ENCODE measurements around the gene ARL2BP.

The ARL2BP gene

GRCh38 chr16:57234707-57235092, 10.4 kb upstream of the ARL2BP start:
- Histone ChIP-seq H3K27me3 (ENCODE audit: control insufficient read depth in 5 of 5, insufficient read depth in 4 of 5, low read length in 5 of 5) (no peaks in the 10 kb centered on the region), H3K9ac (ENCODE audit: low read length in 5 of 5) (no peak overlapping the region), H3K27ac (ENCODE audit: low read depth, low read length) (no peak overlapping the region), H3K9me3 (ENCODE audit: control insufficient read depth in 5 of 5, low read length in 5 of 5) (no peaks in the 10 kb centered on the region), H3K4me3 (ENCODE audit: low read depth in 1 of 5, low read length in 5 of 5) (no peak overlapping the region), H3K4me1 (ENCODE audit: control insufficient read depth in 5 of 5, insufficient read depth in 5 of 5, low read length in 5 of 5) (peaks cover 0 to 12% (median 8%) of the 10 kb centered on the region in 5 donors), H3K36me3 (ENCODE audit: control insufficient read depth in 5 of 5, insufficient read depth in 5 of 5, low read length in 5 of 5) (peaks cover 49 to 74% (median 53%) of the 10 kb centered on the region in 5 donors)

DNA sequence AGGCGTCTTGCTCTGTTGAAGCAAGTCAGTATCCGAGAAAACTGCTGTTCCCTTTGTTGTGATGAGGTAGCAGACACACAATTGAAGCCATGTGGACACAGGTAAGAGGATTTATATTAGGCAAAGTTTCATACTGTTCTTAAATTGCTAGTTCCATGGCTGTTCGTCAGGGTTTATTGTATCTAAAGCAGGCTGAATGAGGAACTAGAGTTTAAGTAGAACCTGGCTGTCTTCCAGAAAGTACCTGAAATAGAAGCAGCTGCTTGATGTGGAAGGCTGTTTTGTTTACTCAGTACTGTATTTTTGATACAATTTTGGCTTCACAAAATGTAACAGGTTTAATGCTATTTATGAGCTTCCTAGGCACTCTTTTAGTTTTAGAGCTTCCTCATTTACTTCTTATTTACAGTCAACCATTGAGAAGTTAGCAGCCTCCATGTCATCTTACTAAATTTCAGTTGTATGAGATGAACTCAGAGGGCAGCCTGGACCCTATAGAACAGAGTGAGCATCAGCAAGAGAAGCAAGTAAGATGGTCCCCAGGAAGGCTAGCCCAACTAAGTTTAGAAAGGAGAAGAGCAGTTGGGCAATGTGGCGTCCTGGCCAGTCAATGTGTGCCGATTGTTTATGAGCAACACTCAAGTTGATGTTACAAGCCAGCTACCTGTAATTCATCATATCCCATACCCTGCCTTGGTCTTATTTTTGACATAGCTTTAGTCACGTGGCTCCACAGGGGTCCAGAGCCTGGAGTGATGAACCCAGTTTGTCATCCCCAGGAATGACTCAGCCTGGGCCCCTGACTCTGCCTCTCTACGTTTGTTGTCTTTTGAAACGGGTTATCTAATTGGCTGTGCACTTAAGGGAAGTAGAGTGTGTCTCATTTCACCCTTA, 9.7 kb upstream of the ARL2BP start:
- peaks cover 48 to 68% (median 53%) of the 10 kb centered on the region in 5 donors for H3K36me3 ChIP-seq (ENCODE audit: control insufficient read depth in 5 of 5, insufficient read depth in 5 of 5, low read length in 5 of 5)
- no peak overlapping the region for H3K4me3 ChIP-seq (ENCODE audit: low read depth in 1 of 5, low read length in 5 of 5)
- H3K27me3 ChIP-seq (ENCODE audit: control insufficient read depth in 5 of 5, insufficient read depth in 4 of 5, low read length in 5 of 5), result no peaks in the 10 kb centered on the region
- H3K4me1 ChIP-seq (ENCODE audit: control insufficient read depth in 5 of 5, insufficient read depth in 5 of 5, low read length in 5 of 5), result peaks cover 0 to 12% (median 8%) of the 10 kb centered on the region in 5 donors
- no peak overlapping the region for H3K27ac ChIP-seq (ENCODE audit: low read depth, low read length)
- H3K9me3 ChIP-seq (ENCODE audit: control insufficient read depth in 5 of 5, low read length in 5 of 5), result no peaks in the 10 kb centered on the region
- H3K9ac ChIP-seq (ENCODE audit: low read length in 5 of 5), result no peak overlapping the region

DNA sequence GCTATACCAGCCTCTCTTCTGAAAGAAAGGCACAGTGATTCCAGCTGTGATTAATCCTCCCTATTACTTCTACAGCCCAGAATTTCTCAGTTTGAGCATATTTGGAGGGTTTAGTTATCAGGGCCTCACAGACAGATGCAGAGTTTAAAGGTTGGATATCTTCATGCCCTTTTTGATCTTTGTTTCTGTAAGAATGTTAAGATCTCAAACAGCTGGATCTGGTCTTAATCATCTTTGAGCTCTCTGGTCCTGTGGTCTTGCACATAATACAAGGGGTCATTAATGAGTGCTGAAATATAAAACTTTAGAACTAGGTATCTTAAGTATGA, 9.1 kb upstream of the ARL2BP start:
- no peak overlapping the region for H3K9ac ChIP-seq (ENCODE audit: low read length in 5 of 5)
- no peak overlapping the region for H3K27ac ChIP-seq (ENCODE audit: low read depth, low read length)
- no peaks in the 10 kb centered on the region for H3K27me3 ChIP-seq (ENCODE audit: control insufficient read depth in 5 of 5, insufficient read depth in 4 of 5, low read length in 5 of 5)
- peaks cover 42 to 62% (median 47%) of the 10 kb centered on the region in 5 donors for H3K36me3 ChIP-seq (ENCODE audit: control insufficient read depth in 5 of 5, insufficient read depth in 5 of 5, low read length in 5 of 5)
- H3K4me3 ChIP-seq (ENCODE audit: low read depth in 1 of 5, low read length in 5 of 5), result no peak overlapping the region
- no peaks in the 10 kb centered on the region for H3K9me3 ChIP-seq (ENCODE audit: control insufficient read depth in 5 of 5, low read length in 5 of 5)
- peaks cover 0 to 12% (median 10%) of the 10 kb centered on the region in 5 donors for H3K4me1 ChIP-seq (ENCODE audit: control insufficient read depth in 5 of 5, insufficient read depth in 5 of 5, low read length in 5 of 5)

- H3K27me3 ChIP-seq (ENCODE audit: control insufficient read depth in 5 of 5, insufficient read depth in 4 of 5, low read length in 5 of 5), result no peaks in the 10 kb centered on the region
- H3K9me3 ChIP-seq (ENCODE audit: control insufficient read depth in 5 of 5, low read length in 5 of 5), result no peaks in the 10 kb centered on the region
- peaks cover 0 to 15% (median 10%) of the 10 kb centered on the region in 5 donors for H3K4me1 ChIP-seq (ENCODE audit: control insufficient read depth in 5 of 5, insufficient read depth in 5 of 5, low read length in 5 of 5)
- peak overlapping the region; percentile 58 for H3K27ac ChIP-seq (ENCODE audit: low read depth, low read length)
- no peak overlapping the region for H3K4me3 ChIP-seq (ENCODE audit: low read depth in 1 of 5, low read length in 5 of 5)
- H3K36me3 ChIP-seq (ENCODE audit: control insufficient read depth in 5 of 5, insufficient read depth in 5 of 5, low read length in 5 of 5), result peaks cover 20 to 36% (median 21%) of the 10 kb centered on the region in 5 donors
- H3K9ac ChIP-seq (ENCODE audit: low read length in 5 of 5), result peak overlapping the region in 2 of 5 donors; percentile 56 to 75
These were observed 6.4 kb upstream of the ARL2BP start for GRCh38 chr16:57238682-57239081.

DNA sequence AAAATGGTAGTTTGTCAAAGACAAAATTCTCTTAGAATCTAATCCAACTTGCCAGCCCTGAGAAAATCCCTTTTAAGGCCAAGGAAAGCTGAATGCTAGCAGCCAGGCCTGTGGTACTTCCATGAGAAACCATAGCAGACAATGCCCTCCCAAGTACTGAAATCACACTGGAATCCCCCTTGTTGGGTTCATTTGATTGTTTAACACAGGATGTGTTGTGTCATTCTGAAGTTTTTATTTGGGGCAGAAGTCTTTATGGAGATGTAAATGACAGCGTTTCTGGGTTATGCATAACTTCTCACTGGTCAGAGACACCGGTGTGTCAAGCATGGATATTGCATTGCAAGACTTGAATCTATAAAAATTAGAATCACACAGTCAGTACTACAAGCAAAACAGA, 6.0 kb upstream of the ARL2BP start:
- Histone ChIP-seq H3K27me3 (ENCODE audit: control insufficient read depth in 5 of 5, insufficient read depth in 4 of 5, low read length in 5 of 5) (no peaks in the 10 kb centered on the region), H3K4me1 (ENCODE audit: control insufficient read depth in 5 of 5, insufficient read depth in 5 of 5, low read length in 5 of 5) (peaks cover 0 to 15% (median 10%) of the 10 kb centered on the region in 5 donors), H3K4me3 (ENCODE audit: low read depth in 1 of 5, low read length in 5 of 5) (no peak overlapping the region), H3K36me3 (ENCODE audit: control insufficient read depth in 5 of 5, insufficient read depth in 5 of 5, low read length in 5 of 5) (peaks cover 16 to 32% (median 20%) of the 10 kb centered on the region in 5 donors), H3K27ac (ENCODE audit: low read depth, low read length) (peak overlapping the region; percentile 58), H3K9ac (ENCODE audit: low read length in 5 of 5) (peak overlapping the region in 1 of 5 donors; percentile 75), H3K9me3 (ENCODE audit: control insufficient read depth in 5 of 5, low read length in 5 of 5) (no peaks in the 10 kb centered on the region)

DNA sequence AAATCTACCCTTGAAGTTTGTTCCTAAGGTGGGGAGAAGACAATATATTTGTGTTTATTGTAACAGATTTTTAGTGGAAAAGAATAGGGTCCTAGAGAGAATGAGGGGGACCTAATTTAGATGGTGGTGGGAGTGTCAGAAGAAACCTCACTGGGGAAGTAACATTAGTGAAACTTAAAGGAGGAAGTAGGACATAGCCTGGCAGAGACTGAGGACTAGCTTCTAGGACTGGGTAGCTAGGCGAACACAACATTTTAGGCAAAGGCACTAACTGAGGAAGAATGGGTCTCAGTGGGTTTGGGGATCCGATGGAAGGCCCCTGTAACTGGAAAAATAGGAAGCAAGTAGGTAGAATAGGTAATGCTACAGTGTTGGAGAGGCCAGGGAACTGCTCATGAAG, 4.2 kb upstream of the ARL2BP start:
- Histone ChIP-seq H3K36me3 (ENCODE audit: control insufficient read depth in 5 of 5, insufficient read depth in 5 of 5, low read length in 5 of 5) (peaks cover under 1 to 14% (median 8%) of the 10 kb centered on the region in 5 donors), H3K27ac (ENCODE audit: low read depth, low read length) (no peak overlapping the region), H3K4me1 (ENCODE audit: control insufficient read depth in 5 of 5, insufficient read depth in 5 of 5, low read length in 5 of 5) (peaks cover 2 to 24% (median 19%) of the 10 kb centered on the region in 5 donors), H3K9me3 (ENCODE audit: control insufficient read depth in 5 of 5, low read length in 5 of 5) (no peaks in the 10 kb centered on the region), H3K4me3 (ENCODE audit: low read depth in 1 of 5, low read length in 5 of 5) (no peak overlapping the region), H3K27me3 (ENCODE audit: control insufficient read depth in 5 of 5, insufficient read depth in 4 of 5, low read length in 5 of 5) (no peaks in the 10 kb centered on the region), H3K9ac (ENCODE audit: low read length in 5 of 5) (no peak overlapping the region)

- H3K4me1 ChIP-seq (ENCODE audit: control insufficient read depth in 5 of 5, insufficient read depth in 5 of 5, low read length in 5 of 5), result peaks cover 3 to 29% (median 24%) of the 10 kb centered on the region in 5 donors
- H3K36me3 ChIP-seq (ENCODE audit: control insufficient read depth in 5 of 5, insufficient read depth in 5 of 5, low read length in 5 of 5), result peaks cover 7 to 10% (median 7%) of the 10 kb centered on the region in 5 donors
- no peak overlapping the region for H3K27ac ChIP-seq (ENCODE audit: low read depth, low read length)
- H3K4me3 ChIP-seq (ENCODE audit: low read depth in 1 of 5, low read length in 5 of 5), result no peak overlapping the region
- H3K9me3 ChIP-seq (ENCODE audit: control insufficient read depth in 5 of 5, low read length in 5 of 5), result no peaks in the 10 kb centered on the region
- H3K27me3 ChIP-seq (ENCODE audit: control insufficient read depth in 5 of 5, insufficient read depth in 4 of 5, low read length in 5 of 5), result no peaks in the 10 kb centered on the region
- H3K9ac ChIP-seq (ENCODE audit: low read length in 5 of 5), result no peak overlapping the region
These were observed 2.4 kb upstream of the ARL2BP start for GRCh38 chr16:57242650-57243049.

DNA sequence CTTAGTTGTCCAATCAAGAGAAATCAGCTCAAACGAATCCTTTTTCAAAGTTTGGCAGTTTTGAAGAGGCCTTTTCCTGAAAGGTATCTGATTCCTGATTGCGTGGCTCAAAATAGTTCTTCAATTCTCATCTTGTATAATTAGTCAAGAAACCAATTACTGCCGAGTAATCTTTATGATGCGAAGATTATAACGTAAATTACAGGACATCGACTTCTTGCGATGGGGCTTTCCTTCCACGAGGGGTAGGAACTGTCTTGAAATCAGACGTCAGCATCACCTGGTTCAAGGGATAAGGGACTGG, 644 bp upstream of the ARL2BP start:
- H3K9me3 ChIP-seq (ENCODE audit: control insufficient read depth in 5 of 5, low read length in 5 of 5), result no peaks in the 10 kb centered on the region
- H3K36me3 ChIP-seq (ENCODE audit: control insufficient read depth in 5 of 5, insufficient read depth in 5 of 5, low read length in 5 of 5), result peaks cover 10 to 27% (median 14%) of the 10 kb centered on the region in 5 donors
- H3K27me3 ChIP-seq (ENCODE audit: control insufficient read depth in 5 of 5, insufficient read depth in 4 of 5, low read length in 5 of 5), result no peaks in the 10 kb centered on the region
- H3K4me1 ChIP-seq (ENCODE audit: control insufficient read depth in 5 of 5, insufficient read depth in 5 of 5, low read length in 5 of 5), result peaks cover 3 to 22% (median 16%) of the 10 kb centered on the region in 5 donors
- H3K9ac ChIP-seq (ENCODE audit: low read length in 5 of 5), result peak overlapping the region in 2 of 5 donors; percentile 53 to 64
- H3K27ac ChIP-seq (ENCODE audit: low read depth, low read length), result no peak overlapping the region
- peak overlapping the region; percentile 50 to 77 (median 71) for H3K4me3 ChIP-seq (ENCODE audit: low read depth in 1 of 5, low read length in 5 of 5)

DNA sequence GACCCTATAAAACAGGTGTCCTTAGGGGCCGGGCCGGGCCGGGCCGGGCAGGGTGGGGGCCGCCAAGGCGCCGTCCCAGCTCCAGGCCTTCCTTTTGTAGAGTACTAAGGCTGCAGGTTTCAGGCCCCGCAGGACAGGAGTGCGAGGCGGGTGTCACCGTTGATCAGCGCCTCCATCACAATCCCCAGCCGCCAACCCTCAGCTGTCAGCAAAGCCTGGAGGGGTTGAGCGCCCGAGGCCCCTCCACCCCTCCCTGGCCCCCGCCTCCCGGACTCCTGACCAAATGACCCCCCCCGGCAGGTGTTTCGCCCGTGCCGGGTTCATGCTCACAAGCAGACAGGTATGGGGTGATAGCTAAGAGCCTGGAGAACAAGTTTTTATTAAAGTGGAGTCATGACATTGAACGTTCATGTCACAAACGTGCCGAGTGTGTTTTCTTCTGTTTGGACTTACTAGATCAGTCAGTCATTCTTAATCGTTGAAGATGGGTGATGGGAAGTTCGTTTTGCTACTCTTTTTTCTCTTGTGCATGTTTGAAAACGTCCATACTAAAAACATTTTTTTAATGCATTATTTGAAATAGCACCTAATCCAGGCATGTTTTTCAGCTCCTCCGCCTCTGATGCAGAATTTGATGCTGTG, 534 bp downstream of the ARL2BP start:
- Histone ChIP-seq H3K4me1 (ENCODE audit: control insufficient read depth in 5 of 5, insufficient read depth in 5 of 5, low read length in 5 of 5) (peaks cover 3 to 21% (median 16%) of the 10 kb centered on the region in 5 donors), H3K4me3 (ENCODE audit: low read depth in 1 of 5, low read length in 5 of 5) (peak overlapping the region; percentile 69 to 77 (median 71)), H3K27me3 (ENCODE audit: control insufficient read depth in 5 of 5, insufficient read depth in 4 of 5, low read length in 5 of 5) (no peaks in the 10 kb centered on the region), H3K27ac (ENCODE audit: low read depth, low read length) (peak overlapping the region; percentile 86), H3K36me3 (ENCODE audit: control insufficient read depth in 5 of 5, insufficient read depth in 5 of 5, low read length in 5 of 5) (peaks cover 18 to 39% (median 26%) of the 10 kb centered on the region in 5 donors), H3K9me3 (ENCODE audit: control insufficient read depth in 5 of 5, low read length in 5 of 5) (no peaks in the 10 kb centered on the region), H3K9ac (ENCODE audit: low read length in 5 of 5) (peak overlapping the region in 4 of 5 donors; percentile 79 to 94 (median 84))

GRCh38 chr16:57251352-57251751, 6.3 kb downstream of the ARL2BP start:
- no peaks in the 10 kb centered on the region for H3K27me3 ChIP-seq (ENCODE audit: control insufficient read depth in 5 of 5, insufficient read depth in 4 of 5, low read length in 5 of 5)
- no peak overlapping the region for H3K4me3 ChIP-seq (ENCODE audit: low read depth in 1 of 5, low read length in 5 of 5)
- no peak overlapping the region for H3K27ac ChIP-seq (ENCODE audit: low read depth, low read length)
- no peaks in the 10 kb centered on the region for H3K9me3 ChIP-seq (ENCODE audit: control insufficient read depth in 5 of 5, low read length in 5 of 5)
- no peaks in the 10 kb centered on the region for H3K4me1 ChIP-seq (ENCODE audit: control insufficient read depth in 5 of 5, insufficient read depth in 5 of 5, low read length in 5 of 5)
- peaks cover 32 to 87% (median 70%) of the 10 kb centered on the region in 5 donors for H3K36me3 ChIP-seq (ENCODE audit: control insufficient read depth in 5 of 5, insufficient read depth in 5 of 5, low read length in 5 of 5)
- H3K9ac ChIP-seq (ENCODE audit: low read length in 5 of 5), result no peak overlapping the region
